ENCODE results near the gene LRP5. TPM values are rescaled to one million over a fixed set of nuclear protein-coding genes. Genes with fewer than 3 reads are reported as not detected.

LRP5 gene
- total and polyA plus RNA-seq, 9 of the 15 experiments (the other 6 are each of a cell fraction or from before 2014, with no cell fraction given) = 0.48 to 44.2 (median 13.5) TPM

- TF ChIP-seq E4F1 (CRISPR knock-in tag; IDR thresholded peaks at IDR 0.05; ENCODE audit: borderline replicate concordance) = no peak
- no peak for TF ChIP-seq NRF1 (conservative IDR thresholded peaks at IDR 0.05 in 1 of 2, IDR thresholded peaks at IDR 0.05 in 1 of 2)
- no peak for TF ChIP-seq ZC3H8 (IDR thresholded peaks at IDR 0.05)
- 0 out of 2 replicates have a peak, but pooled peaks have one; percentile 8 for TF ChIP-seq EGR1 (conservative IDR thresholded peaks at IDR 0.05)
- TF ChIP-seq MCM7 (IDR thresholded peaks at IDR 0.05) = no peak
- 0 out of 2 replicates have a peak, but pooled peaks have one; percentile 11 for TF ChIP-seq CREM (IDR thresholded peaks at IDR 0.05; ENCODE audit: low read depth)
- no peak for TF ChIP-seq JUNB (CRISPR knock-in tag; conservative IDR thresholded peaks at IDR 0.05)
- no peak for TF ChIP-seq ETS2 (tag; IDR thresholded peaks at IDR 0.05; ENCODE audit: borderline replicate concordance, poor library complexity, severe bottlenecking)
- no peak for TF ChIP-seq ZZZ3 (IDR thresholded peaks at IDR 0.05)
- TF ChIP-seq MEF2A (IDR thresholded peaks at IDR 0.05; ENCODE audit: control insufficient read depth, low read depth, low read length) = no peak
- no peak for TF ChIP-seq HLTF (IDR thresholded peaks at IDR 0.05)
- no peak for TF ChIP-seq FOXA1 (IDR thresholded peaks at IDR 0.05; ENCODE audit: borderline replicate concordance)
- TF ChIP-seq STAT5B (CRISPR knock-in tag; IDR thresholded peaks at IDR 0.05) = no peak
- TF ChIP-seq ZNF175 (CRISPR knock-in tag; IDR thresholded peaks at IDR 0.05; ENCODE audit: low read depth) = no peak
- TF ChIP-seq MYC (IDR thresholded peaks at IDR 0.05; ENCODE audit: low read depth, low read length) = 0 out of 2 replicates have a peak, but pooled peaks have one; percentile 24
- no peak for TF ChIP-seq MYC (CRISPR knock-in tag; IDR thresholded peaks at IDR 0.05; ENCODE audit: borderline replicate concordance, low read depth)
- no peak for TF ChIP-seq CREBBP (IDR thresholded peaks at IDR 0.05; ENCODE audit: low read depth, low read length)
- TF ChIP-seq KHSRP (IDR thresholded peaks at IDR 0.05) = no peak
- TF ChIP-seq MAX (CRISPR knock-in tag; IDR thresholded peaks at IDR 0.05) = 0 out of 2 replicates have a peak, but pooled peaks have one; percentile 12
- TF ChIP-seq E2F1 (CRISPR knock-in tag; IDR thresholded peaks at IDR 0.05) = no peak
- no peak for TF ChIP-seq BRF2 (IDR thresholded peaks at IDR 0.05; ENCODE audit: borderline replicate concordance, insufficient read depth, insufficient read length)
- TF ChIP-seq CTCF (IDR thresholded peaks at IDR 0.05 in 2 of 3, conservative IDR thresholded peaks at IDR 0.05 in 1 of 3; ENCODE audit: insufficient read depth in 2 of 3, low read depth in 1 of 3, low read length in 3 of 3) = peak; percentile 85 to 92 (median 87)
Measured at GRCh38 chr11:68447015-68447801, 134.8 kb downstream of the LRP5 start (continued).

Data from K562 (cell line).